Activated CD4-positive, CD25-positive, alpha-beta regulatory T cell (primary cell): ENCODE data around the gene MET.
"Not testable (repeated sequence)": the region's sequence is repeated elsewhere in the genome, so short reads cannot be mapped to it uniquely, and the experiment has no call there.

Source experiments
- DNase-seq, 4 experiments: peaks; one replicate each; lab custom pipeline; 2025; lab: John Stamatoyannopoulos, UW

The MET gene

DNA sequence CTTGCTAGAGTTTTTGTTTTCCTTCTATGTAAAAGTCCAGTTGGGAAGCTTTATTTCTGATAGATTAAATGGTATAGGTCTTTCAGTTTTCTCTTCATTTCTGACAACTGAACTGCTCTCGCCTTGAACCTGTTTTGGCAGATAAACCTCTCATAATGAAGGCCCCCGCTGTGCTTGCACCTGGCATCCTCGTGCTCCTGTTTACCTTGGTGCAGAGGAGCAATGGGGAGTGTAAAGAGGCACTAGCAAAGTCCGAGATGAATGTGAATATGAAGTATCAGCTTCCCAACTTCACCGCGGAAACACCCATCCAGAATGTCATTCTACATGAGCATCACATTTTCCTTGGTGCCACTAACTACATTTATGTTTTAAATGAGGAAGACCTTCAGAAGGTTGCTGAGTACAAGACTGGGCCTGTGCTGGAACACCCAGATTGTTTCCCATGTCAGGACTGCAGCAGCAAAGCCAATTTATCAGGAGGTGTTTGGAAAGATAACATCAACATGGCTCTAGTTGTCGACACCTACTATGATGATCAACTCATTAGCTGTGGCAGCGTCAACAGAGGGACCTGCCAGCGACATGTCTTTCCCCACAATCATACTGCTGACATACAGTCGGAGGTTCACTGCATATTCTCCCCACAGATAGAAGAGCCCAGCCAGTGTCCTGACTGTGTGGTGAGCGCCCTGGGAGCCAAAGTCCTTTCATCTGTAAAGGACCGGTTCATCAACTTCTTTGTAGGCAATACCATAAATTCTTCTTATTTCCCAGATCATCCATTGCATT lies 27.1 kb downstream of the MET start:
- DNase-seq: no peak

DNA sequence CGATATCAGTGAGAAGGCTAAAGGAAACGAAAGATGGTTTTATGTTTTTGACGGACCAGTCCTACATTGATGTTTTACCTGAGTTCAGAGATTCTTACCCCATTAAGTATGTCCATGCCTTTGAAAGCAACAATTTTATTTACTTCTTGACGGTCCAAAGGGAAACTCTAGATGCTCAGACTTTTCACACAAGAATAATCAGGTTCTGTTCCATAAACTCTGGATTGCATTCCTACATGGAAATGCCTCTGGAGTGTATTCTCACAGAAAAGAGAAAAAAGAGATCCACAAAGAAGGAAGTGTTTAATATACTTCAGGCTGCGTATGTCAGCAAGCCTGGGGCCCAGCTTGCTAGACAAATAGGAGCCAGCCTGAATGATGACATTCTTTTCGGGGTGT lies 27.7 kb downstream of the MET start:
- no peak for DNase-seq

DNA sequence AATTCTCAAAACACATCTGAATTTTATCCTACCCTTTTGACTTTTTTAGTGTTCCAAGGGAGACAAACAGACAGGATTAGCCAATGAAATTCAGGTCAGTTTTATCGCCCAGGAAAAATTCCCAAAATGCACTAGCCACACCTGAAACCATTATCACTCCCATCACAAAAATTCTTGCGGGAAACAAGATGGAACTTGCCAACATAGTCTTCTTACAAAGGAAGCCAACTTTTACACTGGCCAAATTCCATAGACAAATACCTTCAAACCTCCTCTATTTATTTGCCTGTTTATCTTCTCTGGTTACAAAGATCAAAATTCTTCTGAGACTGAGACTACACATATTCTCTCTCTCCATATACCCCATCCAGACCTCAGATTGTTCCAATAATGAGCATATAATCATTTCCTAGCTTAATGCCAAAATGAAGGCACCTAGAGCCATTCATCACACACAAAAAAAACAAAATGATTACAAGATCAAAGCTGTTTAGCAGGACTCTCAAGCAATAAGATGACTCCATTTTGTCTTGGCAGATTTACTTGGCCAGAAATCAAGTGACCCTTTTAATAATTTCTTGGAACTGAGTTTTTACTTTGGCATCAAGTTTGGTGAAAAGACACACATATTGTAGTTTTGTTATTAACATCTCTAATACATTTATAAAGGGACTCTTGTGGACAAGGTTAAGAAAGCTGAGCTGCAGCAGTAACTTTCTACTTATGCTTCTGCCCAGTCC lies 30.2 kb downstream of the MET start:
- no peak for DNase-seq

DNA sequence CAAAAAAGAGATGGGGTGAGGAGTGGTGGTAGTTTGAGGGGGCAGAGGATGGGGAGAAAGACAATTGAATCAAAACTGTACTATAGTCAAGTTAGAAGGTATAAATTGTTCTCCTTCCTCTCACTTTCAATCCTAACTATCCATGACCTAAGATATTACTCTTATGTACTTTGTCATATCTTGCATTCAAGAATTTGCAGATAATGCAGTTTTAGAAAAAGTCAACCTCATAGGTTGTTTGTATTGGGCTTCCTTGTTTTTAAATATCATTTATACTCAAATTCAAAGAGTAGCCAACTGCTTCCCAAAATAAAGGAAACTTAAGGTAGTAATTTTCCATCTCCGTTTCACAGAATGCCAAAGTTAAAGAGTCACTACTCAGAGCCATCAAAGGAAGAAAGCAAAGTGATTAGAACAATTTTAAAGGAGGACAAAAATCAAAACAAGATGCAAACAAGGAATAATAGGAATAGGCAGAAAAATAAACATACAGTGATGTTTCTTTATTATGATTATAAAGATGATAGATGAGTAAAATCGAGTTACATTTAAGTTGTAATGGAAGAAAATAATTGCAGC lies 32.7 kb downstream of the MET start:
- no peak for DNase-seq

DNA sequence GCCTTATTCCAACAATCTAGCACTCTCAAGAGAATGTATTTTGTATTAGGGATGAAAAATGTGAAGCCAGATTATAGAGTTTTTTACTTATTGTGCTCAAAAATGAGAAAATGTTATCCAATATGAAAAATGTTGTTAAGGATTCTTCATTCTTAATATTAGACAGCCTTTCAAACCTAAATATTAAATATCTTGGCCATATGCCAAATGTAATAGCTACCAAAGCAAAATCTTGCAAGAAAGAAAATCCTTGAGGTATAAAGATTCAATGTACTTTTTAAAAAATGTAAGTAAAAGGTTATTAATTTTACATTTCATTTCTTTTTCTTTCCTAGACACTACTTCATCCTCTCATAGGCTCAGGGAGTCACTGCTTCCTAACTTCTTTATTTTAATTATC lies 33.4 kb downstream of the MET start:
- no peak for DNase-seq

DNA sequence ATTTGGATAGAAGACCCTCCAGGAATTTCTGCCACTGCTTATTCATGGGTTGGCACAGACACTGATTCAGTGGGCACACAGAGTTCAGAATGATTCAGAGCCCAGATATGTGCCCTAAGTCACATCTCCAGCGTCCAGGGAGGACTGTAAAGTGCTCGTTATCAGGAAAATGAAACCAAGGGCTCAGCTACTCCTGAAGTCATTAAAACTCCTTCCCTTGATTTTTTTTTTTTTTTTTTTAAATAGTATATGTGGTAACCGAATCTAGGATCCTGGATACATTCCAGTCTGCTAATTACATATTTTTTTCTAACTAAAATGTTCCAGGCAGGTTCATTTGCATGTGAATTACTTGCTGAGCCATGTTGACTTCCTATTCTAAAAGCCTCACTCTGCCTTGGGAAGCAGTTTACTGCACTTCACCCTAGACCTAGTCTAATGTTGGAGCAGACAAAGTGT lies 34.7 kb downstream of the MET start:
- DNase-seq: no peak

DNA sequence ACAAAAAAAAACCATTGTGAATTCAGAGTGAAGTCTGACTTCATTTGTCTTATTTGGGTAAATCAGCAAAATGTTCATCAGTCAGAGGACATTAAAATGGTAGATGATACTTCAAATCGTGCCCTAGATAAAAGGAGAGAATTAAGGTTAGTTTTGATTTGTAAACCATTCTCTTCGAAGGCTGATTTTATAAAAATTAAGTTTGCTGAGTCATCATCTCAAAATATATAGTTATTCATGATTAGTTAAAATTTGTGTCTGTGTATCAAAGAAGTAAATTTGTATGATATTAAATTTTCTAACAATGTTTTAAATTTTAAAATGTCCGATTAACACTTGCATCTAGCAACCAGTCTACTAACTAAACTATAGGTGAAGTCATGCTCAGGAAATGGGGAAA lies 35.3 kb downstream of the MET start:
- no peak for DNase-seq

DNA sequence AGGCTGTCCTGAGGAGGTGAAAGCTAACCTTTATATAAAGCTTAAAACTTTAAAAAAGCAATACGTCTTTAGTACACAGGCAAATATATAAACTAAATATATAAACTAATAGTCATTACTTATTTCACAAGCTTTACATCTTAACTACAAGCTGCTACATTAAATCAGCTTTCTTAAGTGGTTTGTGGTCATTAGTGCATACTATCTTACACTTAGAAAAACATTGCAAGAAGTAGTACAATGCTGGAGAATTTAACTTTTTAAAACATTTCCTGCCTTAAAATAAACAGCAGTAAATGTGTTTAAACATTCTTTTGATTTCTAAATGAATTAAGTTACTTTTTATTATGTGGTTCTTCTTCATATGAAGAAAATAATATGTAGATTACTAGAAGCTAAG lies 36.3 kb downstream of the MET start:
- no peak for DNase-seq

DNA sequence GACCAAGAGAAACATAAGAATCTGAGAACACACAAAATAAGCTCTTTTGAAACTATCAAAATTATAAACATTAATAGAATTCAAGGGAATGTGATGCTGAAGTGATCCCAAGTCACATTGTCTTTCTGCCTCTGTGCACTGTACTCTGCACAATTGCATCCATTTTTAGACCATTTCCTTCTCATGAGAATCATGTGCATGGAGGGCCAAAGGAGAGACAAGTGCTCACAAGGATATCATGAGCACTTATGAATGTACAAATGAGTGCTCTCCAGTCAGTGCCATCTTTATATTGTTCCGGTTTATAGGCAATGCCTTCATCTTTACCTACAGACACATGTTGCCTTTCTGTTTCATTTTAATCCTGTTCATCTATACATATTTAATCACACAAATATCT lies 36.9 kb downstream of the MET start:
- DNase-seq: no peak

DNA sequence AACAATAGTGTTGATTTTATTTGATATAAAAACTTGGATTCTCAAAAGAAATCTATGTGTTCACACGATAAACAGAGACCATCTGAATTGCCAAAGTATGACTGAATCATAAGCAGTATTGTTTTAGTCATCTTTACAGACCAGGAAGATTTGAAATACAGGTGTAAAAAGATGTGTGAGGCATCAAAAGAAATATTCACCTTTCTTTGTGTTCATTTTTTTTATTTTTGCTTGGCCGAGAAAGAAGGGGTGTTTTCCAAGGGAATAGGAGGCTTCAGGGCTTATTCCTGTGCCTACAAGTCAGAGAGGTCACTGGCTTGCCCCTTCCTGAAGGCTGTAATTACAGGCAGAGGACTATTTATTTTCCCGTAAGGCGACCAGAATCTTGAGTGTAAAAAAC lies 37.3 kb downstream of the MET start:
- DNase-seq: no peak

DNA sequence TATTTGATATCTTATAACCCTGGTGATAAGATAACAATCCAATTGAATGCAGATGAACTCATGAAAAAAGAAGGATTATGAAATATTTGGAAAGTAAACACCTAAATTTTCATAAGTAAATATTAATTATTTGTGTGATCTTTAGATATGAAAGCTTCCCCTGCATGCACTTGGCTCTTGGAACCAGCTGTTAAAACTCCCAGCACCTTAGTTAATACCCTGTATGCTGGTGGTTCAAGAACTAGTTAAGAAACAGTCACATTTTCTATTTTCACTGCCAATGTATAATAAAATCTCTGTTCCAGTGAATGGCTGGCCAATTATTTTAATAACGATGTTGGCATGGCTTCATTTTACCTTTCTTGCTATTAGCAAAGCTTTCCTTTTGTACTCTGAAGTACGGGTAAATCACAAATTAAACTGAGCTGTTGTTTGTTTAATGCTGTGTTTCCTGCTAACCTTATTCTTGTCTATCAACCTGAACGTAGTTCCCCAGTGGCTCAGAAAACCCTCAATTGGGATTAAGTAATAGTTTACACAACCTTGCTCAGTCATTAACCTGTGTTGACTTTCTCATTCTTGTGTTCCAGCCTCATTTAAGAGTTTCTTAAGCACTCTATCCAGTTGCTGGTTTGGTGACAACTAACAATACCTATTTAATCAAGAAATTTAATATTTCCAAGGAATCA lies 38.9 kb downstream of the MET start:
- no peak for DNase-seq

DNA sequence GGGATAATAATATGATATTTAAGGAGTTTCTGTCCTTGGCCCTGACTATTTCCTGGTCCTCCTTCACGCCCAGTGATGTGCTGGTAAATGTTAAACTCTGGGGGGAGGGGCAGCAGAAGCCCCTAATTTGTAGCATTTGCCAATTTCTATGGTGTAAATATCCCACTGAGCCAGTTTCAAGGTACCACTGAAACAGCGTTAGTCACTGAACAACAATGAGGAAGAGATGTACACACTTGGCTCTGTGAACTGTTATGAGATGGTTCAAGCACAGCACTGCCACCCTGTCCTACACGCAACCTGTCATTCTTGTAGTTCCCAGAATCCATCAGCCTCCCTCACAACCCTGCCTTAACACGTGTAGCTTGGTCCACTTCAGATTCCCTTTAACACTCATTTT lies 39.8 kb downstream of the MET start:
- no peak for DNase-seq

DNA sequence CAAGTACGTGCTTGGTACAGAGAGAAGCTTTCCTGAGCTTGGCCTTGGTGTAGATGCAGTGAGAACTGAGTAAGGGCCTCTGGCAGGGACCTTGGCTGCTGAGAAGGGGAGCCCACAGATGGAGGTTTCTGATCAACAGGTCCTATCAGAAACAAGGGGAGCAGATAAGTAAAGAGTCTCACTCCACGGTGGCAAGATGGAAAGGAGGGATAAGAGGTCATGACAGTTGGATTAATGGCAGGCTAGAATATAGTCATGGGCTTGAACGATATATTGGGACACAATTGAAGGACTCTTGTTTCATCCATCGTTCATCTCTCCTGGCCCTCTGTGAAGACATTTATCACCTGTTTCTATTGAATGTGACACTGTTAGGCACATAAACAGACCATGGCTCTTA lies 41.5 kb downstream of the MET start:
- no peak for DNase-seq

DNA sequence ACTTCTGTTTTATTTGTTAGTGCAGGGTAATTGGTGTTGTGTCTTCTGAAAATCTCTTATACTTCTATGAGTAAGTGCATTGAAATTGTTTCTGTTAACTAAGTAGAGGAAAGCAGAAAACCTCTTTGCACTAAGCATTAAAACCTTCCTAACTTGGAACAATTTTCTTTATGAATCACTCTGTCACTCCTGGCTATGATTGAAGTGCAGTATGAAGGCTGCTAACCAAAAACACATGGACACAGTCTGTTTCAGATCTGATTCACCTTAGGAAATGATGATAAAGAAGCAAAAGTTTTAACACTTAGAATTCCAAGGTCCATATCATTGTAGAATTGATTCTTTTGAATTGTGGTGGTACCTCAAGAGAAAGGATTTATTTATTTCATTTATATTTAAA lies 41.9 kb downstream of the MET start:
- no peak for DNase-seq

DNA sequence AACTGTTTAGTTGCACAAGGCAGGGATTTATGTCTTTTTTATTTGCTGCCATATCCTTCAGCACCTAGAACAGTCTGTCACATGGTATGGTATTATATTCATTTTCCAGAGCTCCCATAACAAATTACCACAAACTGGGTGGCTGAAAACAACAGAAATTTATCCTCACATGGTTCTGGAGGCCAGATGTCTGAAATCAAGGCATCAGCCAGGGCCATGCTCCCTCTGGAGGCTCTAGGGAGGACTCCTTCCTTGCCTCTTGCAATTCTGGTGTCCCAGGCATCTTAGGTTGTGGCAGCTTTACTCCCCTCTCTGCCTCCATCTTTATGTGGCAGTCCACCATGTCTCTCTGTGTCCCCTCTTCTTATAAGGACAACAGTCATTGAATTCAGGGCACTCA lies 43.1 kb downstream of the MET start:
- no peak for DNase-seq

DNA sequence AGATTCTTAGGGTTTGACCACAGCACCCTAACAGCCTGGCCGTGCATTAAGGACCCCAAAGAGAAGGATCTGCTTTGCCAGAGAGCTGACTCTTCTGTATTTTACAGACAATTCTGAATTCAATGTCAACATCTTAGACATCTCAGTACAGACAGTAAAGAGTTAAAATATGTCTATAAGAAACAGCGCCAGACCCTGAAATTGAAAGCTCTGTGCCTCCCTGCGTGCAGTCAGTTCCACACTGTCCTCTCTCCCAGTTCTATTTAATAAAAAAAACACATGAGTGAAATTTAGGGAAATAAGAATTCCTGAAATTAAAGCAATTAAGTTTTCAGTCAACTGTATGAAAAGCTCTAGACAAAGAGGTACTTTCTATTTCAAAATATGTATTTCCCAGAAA lies 45.1 kb downstream of the MET start:
- DNase-seq: no peak

DNA sequence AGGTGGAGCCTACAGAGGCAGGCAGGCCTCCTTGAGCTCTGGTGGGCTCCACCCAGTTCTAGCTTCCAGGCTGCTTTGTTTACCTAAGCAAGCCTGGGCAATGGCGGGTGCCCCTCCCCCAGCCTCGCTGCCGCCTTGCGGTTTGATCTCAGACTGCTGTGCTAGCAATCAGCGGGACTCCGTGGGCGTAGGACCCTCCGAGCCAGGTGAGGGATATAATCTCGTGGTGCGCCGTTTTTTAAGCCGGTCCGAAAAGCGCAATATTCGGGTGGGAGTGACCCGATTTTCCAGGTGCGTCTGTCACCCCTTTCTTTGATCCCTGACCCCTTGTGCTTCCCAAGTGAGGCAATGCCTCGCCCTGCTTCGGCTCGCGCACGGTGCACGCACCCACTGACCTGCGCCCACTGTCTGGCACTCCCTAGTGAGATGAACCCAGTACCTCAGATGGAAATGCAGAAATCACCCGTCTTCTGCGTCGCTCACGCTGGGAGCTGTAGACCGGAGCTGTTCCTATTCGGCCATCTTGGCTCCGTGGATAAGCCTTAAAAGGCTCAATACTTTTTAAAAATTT lies 52.0 kb downstream of the MET start:
- not testable (repeated sequence) for DNase-seq

DNA sequence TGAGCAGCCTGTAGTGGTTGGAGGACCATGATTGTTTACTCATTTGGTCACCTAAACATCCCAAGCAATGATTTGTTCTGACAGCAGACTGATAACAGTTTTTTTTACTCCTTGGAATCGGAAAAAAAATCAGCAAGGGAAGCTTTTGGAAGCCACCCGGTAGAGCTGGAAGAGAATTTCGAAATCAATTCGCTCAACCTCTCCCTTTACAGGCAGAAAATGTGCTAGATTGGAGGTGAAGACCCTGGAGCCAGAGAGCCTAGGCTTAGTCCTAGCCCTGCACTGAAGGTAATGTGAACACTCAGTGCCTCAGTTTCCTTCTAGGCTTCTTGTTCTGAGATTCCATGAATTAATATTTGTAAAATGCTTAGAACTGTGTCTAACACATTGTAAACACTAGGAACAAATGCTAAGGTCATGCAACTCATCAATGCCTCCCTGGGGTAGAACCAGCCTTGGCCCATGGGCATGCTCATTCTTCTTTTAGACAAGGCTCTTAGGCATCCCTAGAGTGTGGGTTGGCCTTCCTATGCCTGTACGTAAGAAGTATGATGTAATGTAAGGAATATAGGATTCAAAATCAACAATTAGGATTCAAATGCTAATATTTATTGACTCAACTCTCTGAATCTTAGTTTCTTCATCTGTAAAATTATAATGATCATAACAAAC lies 52.7 kb downstream of the MET start:
- DNase-seq: no peak

DNA sequence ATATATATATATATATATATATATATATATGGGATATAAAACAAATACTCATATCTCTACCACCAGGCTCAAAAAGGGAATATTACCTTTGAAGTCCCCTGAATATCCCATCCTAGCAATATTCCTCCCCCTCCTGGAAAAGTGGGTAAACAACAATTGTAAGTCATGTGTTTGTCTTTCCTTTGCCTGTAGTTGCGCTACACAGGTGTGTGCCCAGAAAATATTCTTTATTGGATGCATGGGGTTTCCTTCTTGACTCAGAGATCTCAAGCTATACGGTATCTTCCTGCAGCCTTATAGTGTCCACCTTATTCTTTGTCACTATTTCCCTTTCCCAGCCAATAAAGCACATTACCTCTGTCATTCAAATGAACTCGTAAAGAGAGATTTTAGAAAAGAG lies 54.2 kb downstream of the MET start:
- no peak for DNase-seq

DNA sequence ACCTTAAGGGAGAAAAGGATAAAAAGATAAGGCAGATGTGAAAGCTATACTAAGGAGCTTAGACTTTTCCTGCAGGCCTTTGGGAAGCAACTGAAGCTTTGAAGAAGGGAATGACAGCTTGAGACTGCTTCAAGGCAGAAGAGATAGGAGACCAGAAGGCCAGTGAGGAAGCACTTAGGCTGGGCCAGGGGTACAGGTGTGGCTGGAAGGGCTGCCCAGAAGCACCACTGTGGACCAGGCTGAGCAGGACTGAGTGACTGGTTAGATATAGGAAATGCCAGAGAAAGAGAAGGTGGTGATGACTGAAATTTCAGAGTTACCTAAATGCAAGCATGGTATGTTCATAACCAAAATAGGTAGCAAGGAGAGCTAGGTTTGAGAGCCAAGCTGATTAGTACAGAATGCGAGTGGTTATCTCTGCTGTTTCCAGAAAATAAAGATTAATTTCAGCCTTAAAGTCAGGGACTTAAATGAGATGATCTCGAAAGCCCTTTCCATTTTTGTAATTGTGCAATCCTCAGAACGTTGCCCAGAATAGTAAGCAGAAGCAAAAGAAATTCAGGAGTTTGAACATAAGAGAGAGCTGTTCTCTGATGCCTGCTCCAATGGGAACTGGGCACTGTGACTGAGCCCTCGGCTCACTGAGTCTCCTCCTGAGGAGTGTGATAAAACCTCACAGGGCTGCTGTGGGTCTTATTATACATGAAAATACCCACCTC lies 54.9 kb downstream of the MET start:
- no peak for DNase-seq

DNA sequence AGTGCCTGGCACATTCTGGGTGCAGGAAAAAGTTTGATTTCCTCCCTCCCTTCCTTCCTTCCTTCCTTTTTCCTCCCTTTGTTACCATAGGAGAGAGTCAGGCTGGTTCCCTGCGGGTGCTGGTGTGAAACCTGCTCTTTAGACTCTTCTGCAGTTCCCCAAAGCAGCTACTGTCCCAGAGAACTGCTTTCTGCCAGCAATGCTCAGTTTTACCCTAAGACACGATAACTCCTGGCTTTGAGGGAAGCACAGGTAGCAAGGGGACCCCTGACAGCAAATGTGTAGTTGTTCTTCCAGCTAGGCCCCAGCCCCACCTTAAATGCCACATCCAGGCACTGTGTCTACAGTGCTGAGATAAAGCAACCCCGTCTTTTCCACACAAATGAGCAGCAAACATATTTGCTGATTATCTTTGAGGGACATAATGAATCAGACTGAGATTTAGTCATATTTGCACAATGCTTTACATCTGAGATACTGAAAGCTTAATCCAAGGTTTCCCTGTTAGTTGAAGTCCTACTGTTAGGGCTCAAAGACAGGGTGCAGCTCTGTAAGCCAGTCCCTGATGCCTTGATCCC lies 55.5 kb downstream of the MET start:
- no peak for DNase-seq
